Tibial artery (tissue), 4 donors: ENCODE data around the gene TBC1D9.

Experiments
- DNase-seq, 2 donors: peaks; one replicate each; pipeline ENCODE4 v3.0.0-alpha.2; 2019
- H3K27ac ChIP-seq, 2 donors: fragments of 200-600 bp; sonication (generic) in 1 of 2; 1 replicate in 1 of 2; 2 replicates in 1 of 2; pipeline ENCODE4 v1.5.1; 2018 to 2019; ENCODE audit warnings: mild to moderate bottlenecking in 1 of 2
- H3K27me3 ChIP-seq, 2 donors: fragments of 200-600 bp; sonication (generic) in 1 of 2; one replicate each; pipeline versions ENCODE4 v1.5.1 to v1.6.0; 2016 to 2019
- H3K36me3 ChIP-seq, 3 donors: fragments of 200-600 bp; sonication (generic) in 2 of 3; one replicate each; pipeline ENCODE4 v1.5.1; 2016 to 2019; ENCODE audit warnings: mild to moderate bottlenecking in 2 of 3
- H3K4me1 ChIP-seq, 4 donors: fragments of 200-600 bp; sonication (generic) in 2 of 4; 1 replicate in 3 of 4; 2 replicates in 1 of 4; pipeline ENCODE4 v1.5.1; 2016 to 2019
- H3K4me3 ChIP-seq, 2 donors: fragments of 200-600 bp; sonication (generic) in 1 of 2; 1 replicate in 1 of 2; 2 replicates in 1 of 2; pipeline ENCODE4 v1.5.1; 2018 to 2019; ENCODE audit warnings: mild to moderate bottlenecking in 2 of 2
- H3K9me3 ChIP-seq, 3 donors: fragments of 200-600 bp; sonication (generic) in 1 of 3; one replicate each; pipeline ENCODE4 v1.5.1; 2016 to 2019
- intact Hi-C: fragments of 100-400 bp; cut with DNase I; formaldehyde crosslinking; loops from one replicate; pipeline ENCODE4 v1.15.0; 2023; ENCODE audit warnings: low total_unique reads
- TF ChIP-seq, protein P1 (sequence below), 2 experiments: fragments of 200-600 bp in 1 of 2; fragments of 450-650 bp in 1 of 2; IDR thresholded peaks; one replicate each; pipeline ENCODE4 v1.5.1; 2017 to 2019; ENCODE audit warnings: antibody characterized with exemption in 2 of 2, mild to moderate bottlenecking in 1 of 2, moderate library complexity in 1 of 2

The TBC1D9 gene

DNA sequence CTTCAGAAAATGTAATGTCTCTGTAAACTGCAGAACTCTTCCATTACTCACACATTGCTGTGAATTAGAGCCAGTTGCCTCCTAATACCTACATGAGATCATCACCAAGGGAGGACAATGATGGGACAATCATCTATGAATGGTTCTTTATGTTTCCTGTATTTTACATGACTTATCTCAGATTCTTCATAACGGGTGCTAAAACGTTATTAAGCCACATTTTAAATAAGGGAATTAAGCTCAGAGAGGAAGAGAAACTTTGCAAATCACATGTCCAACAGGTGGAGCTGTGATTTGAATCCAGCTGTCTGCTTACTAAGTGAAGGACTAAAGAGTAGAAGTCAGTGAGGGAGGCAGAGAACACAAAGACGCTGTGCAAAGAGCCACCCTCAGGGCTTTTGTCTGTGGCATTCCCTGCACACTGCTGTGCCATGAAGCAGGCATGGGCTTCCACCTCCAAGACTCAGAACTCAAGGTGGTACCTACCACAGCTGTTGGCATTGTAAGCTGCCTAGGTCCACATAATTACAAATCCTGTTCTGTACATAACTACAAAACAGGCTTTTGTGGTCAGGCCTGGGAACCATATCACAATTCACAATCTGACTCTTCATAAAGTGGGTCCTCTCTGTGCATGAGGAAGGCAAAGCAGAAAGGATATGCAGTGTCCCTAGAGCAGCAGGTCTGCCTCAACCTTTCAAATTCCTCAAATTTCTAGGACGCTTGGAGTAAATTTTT lies 12.8 kb downstream of the TBC1D9 start:
- Histone ChIP-seq H3K27me3 (no peaks in the 10 kb centered on the region), H3K9me3 (no peaks in the 10 kb centered on the region), H3K4me1 (peaks cover 0 to 11% (median 5%) of the 10 kb centered on the region in 4 donors), H3K36me3 (no peaks in the 10 kb centered on the region), H3K27ac (no peak overlapping the region), H3K4me3 (no peak overlapping the region)
- TF ChIP-seq, protein P1, sequence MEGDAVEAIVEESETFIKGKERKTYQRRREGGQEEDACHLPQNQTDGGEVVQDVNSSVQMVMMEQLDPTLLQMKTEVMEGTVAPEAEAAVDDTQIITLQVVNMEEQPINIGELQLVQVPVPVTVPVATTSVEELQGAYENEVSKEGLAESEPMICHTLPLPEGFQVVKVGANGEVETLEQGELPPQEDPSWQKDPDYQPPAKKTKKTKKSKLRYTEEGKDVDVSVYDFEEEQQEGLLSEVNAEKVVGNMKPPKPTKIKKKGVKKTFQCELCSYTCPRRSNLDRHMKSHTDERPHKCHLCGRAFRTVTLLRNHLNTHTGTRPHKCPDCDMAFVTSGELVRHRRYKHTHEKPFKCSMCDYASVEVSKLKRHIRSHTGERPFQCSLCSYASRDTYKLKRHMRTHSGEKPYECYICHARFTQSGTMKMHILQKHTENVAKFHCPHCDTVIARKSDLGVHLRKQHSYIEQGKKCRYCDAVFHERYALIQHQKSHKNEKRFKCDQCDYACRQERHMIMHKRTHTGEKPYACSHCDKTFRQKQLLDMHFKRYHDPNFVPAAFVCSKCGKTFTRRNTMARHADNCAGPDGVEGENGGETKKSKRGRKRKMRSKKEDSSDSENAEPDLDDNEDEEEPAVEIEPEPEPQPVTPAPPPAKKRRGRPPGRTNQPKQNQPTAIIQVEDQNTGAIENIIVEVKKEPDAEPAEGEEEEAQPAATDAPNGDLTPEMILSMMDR (IDR thresholded peaks at IDR 0.05): no peak
- DNase-seq: no peak
- intact Hi-C loops: no loop called here

DNA sequence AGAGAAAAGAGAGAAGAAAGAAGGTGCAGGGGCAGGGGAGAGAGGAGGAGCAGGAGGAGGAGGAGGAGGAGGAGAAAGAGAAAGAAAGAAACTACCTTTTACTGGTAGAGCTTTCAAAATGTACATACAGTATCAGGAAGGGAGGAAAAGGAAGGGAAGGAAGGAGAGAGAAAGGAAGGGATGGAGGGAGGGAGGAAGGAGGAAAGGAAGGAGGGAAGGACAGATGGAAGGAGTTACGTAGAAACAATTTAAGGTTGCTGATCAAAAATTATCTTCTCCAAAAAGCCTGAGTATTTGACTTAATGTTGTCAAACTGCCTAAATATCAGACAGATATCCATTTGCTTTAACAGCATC lies 13.4 kb downstream of the TBC1D9 start:
- no peaks in the 10 kb centered on the region for H3K9me3 ChIP-seq

DNA sequence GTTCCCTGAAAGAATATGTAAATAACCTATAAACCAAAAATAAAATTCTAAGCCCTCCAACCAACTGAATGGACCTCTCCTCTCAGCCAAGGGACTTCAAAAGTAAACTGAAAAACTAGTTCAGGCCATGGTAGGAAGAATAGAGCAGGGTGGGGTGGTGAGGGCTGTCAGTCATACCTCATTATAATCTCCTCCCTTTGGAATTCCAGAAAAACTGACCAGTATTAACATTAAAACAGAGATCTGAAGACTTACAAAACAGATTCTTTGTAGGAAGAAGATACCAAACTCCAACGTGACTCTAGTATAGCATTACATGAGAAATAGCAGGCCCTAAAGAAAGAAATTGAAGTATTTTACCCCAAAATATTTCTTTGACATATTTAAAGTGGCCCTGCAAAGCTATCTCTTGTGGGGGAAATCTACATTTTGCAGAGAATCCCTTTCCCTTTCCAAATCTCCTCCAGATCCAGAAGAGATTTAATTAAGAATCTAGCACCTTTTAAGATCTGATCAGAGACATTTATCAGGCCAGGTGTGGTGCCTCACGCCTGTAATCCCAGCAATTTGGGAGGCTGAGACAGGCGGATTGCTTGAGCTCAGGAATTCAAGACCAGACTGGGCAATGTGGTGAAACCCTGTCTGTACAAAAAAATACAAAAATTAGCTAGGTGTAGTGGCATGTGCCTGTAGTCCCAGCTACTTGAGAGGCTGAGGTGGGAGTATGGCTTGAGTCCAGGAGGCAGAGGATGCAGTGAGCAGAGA lies 15.1 kb downstream of the TBC1D9 start:
- intact Hi-C loops: no loop called here
- no peak overlapping the region for H3K27ac ChIP-seq
- H3K27me3 ChIP-seq: no peaks in the 10 kb centered on the region
- no peak for DNase-seq
- H3K36me3 ChIP-seq: no peaks in the 10 kb centered on the region
- no peak overlapping the region for H3K4me3 ChIP-seq
- no peaks in the 10 kb centered on the region for H3K9me3 ChIP-seq
- TF ChIP-seq, protein P1 (IDR thresholded peaks at IDR 0.05): no peak
- peaks cover 0 to 18% (median 6%) of the 10 kb centered on the region in 4 donors for H3K4me1 ChIP-seq

More for the DNA sequence above, 13.4 kb downstream of the TBC1D9 start:
- no peak overlapping the region for H3K27ac ChIP-seq
- peaks cover 0 to 11% (median 5%) of the 10 kb centered on the region in 4 donors for H3K4me1 ChIP-seq
- TF ChIP-seq, protein P1 (IDR thresholded peaks at IDR 0.05): no peak
- intact Hi-C loops: no loop called here
- H3K36me3 ChIP-seq: no peaks in the 10 kb centered on the region
- no peak for DNase-seq
- H3K4me3 ChIP-seq: no peak overlapping the region
- H3K27me3 ChIP-seq: no peaks in the 10 kb centered on the region

DNA sequence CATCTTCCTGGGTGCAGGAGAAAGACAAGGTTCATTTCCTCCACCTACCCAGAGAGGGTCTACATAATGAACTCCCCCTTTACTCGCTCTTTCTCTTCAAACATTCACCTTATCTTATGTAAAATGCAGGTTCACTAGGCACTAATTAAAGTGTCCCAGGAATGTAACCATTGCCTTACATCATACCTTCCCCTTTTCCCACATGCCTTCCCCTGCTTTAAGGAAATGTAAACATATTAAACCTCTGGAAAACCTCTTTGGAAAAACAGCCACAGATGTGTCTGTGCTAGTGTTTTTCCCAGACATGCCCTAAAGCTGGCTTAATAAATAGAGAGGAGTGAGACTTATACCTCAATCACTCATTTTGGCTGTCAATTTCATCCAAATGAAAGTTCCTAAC lies 15.8 kb downstream of the TBC1D9 start:
- intact Hi-C loops: no loop called here

DNA sequence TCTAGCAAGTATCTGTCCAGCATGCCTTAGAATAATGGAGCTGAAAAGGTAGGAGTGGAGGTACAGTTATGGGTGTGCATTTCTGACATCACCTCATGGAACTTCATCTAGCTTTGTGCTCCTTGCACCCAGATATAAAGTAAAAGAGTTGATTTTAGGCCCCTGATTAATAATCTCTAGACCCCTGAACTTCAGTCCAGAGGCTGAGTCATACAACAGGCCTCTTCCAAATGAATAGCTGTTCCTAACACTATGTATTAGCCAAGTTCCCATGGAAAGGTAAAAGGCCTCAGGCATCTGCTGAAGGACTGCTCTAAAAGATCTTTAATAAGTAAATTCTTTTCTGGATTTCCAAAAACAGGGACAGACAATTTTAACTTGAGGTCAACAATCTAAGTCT lies 16.2 kb downstream of the TBC1D9 start:
- Histone ChIP-seq H3K27me3 (no peaks in the 10 kb centered on the region), H3K36me3 (no peaks in the 10 kb centered on the region), H3K4me1 (peaks cover 0 to 18% (median 6%) of the 10 kb centered on the region in 4 donors), H3K4me3 (no peak overlapping the region), H3K27ac (no peak overlapping the region), H3K9me3 (no peaks in the 10 kb centered on the region)
- intact Hi-C loops: no loop called here
- TF ChIP-seq, protein P1 (IDR thresholded peaks at IDR 0.05): no peak
- no peak for DNase-seq

More for the DNA sequence above, 15.8 kb downstream of the TBC1D9 start:
- H3K4me1 ChIP-seq: peaks cover 0 to 18% (median 6%) of the 10 kb centered on the region in 4 donors
- H3K36me3 ChIP-seq: no peaks in the 10 kb centered on the region
- TF ChIP-seq, protein P1 (IDR thresholded peaks at IDR 0.05): no peak
- H3K4me3 ChIP-seq: no peak overlapping the region
- no peak overlapping the region for H3K27ac ChIP-seq
- H3K27me3 ChIP-seq: no peaks in the 10 kb centered on the region
- no peaks in the 10 kb centered on the region for H3K9me3 ChIP-seq
- no peak for DNase-seq
